ENCODE results near the gene FNTB.

GRCh38 chr14:65106316-65106715 is 119.6 kb downstream of the FNTB start:
- TF ChIP-seq POLR2A (IDR thresholded peaks at IDR 0.05) (no peak), CTCF (IDR thresholded peaks at IDR 0.05) (no peak), EP300 (IDR thresholded peaks at IDR 0.05) (no peak), POLR2AphosphoS5 (IDR thresholded peaks at IDR 0.05) (no peak)

All from suprapubic skin (tissue), 4 donors.